HG03432 (cell line): Measurements from ENCODE around the gene TAF4.
"Not testable (repeated sequence)": the region's sequence is repeated elsewhere in the genome, so short reads cannot be mapped to it uniquely, and the experiment has no call there.

Source experiments
- ATAC-seq: cut with Tn5 transposase; IDR thresholded peaks from one replicate; pipeline ENCODE4 v1.9.1; 2021; ENCODE audit warnings: mild to moderate bottlenecking, moderate library complexity; ENCODE audit not compliant: unreplicated experiment

TAF4 gene

DNA sequence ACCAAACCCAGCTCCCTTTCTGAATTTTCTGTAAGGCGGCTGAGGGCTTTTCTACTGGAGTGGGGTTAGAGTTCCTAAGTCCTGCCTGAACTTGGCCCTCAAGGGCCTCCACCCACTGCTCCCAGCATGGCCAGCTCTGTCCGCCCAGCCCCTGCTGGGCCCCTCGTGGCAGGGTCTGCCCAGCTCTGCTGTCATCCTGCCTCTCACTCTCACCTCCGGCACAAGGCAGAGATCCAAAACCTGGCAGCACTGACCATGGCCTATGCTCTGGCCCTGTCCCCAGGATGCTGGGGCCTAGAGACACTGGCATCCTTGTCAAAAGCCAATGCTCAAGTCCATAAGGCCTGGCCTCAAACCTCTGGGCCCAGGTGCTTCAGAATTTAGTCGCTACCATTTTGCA, 61.1 kb downstream of the TAF4 start:
- no peak for ATAC-seq

DNA sequence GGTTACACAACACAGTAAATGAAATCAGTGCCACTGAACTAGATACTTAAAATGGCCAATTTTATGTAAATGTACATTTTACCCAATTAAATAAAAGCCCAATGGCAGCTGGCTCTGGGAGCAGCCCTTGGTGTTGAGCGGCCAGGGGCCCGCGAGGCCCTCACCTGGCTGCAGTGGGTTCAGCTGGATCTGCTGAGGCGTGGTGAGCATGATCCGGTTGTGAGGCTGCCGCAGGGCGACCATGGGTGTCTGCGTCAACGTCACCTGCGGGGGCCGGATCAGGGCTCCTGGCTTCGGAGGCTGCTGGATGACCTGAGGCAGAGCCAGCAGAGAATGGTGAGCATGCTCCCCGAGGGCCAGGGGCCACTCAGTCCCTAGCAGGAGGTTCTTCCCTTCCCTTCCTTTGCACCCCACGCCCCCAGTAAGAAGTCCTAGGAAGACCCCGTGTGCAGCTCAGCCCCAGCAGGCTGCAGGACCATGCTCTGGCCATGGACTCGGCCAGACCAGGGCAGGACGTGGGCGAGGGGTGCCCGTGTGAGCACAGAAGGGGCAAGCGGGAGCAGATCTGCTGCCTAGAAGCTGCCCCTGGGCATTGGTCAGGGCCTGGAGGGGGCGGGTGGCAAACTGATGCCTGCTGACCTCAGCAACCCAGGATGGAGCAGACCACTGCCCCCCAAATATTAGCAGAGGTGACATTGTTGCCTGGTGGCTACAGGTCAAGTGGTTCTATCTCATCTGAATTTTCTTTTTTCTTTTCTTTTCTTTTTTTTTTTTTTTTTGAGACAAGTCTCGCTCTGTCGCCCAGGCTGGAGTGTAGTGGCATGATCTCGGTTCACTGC, 61.9 kb downstream of the TAF4 start:
- no peak for ATAC-seq

DNA sequence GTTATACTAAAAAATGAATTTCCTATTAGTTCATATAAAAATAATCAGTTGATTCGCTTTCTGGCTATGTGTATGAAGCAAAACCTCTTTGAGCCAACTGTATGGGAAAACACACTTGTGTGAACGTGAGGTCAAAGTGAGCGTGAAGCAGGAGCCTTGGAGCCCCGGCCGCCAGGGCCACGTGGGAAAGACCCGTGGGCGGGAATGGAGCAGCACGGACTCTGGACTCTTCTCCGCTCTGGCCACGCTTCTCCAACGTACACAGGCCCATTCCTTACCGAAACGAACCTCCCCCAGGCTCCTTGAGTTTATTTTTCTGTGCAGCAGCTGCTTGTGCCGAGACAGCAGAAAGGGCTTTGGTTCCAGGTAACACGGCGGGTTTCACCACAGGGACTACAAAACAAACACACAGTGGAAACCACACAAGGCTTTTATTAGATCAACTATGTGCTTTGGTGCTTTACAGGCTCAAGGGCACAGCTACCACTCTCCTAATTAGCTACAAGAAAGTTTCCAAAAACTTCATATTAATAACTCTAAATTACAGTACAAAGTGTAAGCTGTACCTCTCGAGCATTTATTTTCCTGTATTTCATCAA, 62.7 kb downstream of the TAF4 start:
- ATAC-seq = no peak

DNA sequence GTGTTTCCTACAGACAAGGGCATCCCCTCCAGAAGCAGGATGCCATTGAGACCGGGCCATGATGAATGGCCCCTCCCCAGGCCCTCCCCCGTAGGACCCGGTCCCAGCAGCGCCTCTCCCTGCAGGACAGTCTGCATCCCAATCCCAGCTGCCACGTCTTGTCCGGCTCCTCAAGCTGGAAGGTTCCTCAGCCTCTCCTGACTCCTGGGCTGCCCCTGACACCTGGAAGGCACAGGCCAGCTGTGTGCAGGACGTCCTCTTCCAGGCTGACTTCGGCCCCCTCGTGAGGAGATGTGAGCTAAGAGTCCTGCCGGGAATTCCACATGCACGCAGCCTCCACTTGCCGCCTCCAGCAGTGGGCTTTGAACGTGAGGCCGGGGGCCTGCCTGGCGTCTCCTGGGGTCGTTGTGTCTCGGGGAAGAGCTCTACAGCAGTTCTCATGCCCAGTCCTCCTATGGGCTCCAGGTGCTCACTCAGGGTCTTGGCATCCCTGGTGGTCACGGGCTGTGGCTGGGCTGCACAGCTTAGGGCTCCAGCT, 64.4 kb downstream of the TAF4 start:
- no peak for ATAC-seq

DNA sequence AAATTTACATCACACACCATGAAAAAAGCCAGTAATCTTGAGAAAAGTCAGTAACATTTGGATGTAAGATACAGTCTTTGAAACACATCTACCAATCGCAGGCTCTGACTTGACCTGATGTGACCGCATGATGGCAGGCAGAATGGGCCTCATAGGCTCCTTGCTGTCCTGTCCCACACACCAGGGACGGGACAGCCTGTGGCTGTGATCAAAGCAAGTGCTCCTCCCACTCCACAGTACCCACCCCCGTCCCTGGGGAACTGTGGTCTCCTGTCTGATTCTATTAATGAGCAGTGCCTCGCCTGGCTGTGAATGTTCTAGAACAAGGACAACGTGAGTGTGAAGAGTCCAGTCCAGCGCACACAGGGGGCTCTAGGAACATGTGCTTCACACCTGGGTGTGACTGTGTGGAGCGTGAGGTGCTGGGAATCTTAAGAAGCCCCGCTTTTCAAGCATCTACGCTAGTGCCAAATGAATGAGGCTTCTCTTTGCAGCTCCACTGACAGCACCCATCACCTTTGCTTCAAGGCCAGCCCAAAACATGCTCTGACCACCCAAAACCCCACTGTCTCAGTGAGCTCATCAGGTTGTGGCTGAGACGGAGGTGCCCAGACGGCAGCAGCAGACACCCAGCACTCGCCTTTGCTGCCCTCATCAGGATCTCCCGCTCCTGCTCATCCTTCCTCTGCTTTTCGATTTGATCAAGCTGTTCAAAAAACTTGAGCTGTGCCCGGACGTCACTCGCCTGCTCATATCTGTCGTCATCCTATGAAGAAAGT, 67.1 kb downstream of the TAF4 start:
- no peak for ATAC-seq

DNA sequence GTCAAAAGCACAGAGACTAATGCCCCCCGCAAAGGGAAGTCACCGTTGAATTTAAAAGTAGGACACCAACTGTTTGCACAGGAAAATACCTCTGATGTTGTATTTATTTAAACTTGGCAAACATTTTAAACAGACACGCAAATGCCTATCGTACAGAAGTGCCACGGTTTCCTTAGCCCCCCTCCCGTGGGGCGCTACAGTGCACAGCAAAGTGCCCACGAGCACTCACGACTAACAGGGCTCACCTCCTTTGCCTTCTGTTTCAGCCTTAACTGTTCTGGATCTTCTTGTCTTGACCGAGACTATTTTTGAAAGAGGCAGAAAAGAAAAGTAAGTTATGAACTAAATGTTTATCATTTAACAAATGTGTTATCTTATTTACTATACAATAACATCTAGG, 67.8 kb downstream of the TAF4 start:
- no peak for ATAC-seq

DNA sequence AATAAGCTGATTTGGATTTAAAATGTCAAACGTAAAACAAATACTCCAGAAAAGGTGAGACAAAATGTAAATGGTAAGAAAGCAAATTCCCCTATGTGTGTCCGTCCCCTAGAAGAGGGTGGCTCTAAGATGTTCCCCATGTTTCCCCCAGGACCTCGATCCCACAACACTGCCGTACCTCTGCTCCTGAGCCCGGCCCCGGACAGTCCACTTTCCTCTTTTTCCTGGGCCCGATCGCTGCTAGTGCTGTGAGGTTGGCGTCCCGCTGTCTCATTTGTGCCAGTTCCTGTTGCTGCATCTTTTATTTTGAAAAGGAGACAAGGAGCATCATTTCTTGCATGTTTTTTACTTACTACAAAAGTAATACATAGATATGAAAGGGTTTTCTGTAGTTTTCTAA, 68.3 kb downstream of the TAF4 start:
- no peak for ATAC-seq

DNA sequence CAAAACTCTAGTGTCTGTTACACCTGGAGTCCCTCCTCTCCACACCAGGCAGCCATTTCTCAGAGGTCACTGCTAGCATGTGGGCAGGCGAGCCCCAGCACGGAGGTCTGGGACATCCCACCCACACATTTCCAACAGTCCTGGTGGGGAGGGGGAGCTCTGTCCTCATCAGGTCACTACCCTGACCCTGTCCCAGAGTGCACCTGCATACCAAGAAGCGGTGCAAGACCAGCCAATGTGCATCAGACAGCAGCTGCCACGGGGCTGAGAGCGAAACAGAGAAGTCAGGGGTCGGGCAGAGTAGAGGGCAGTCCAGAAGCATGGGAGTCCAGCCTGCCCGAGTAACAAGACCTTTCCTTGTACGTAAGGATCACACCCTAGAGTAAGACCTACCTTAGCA, 71.1 kb downstream of the TAF4 start:
- no peak for ATAC-seq

DNA sequence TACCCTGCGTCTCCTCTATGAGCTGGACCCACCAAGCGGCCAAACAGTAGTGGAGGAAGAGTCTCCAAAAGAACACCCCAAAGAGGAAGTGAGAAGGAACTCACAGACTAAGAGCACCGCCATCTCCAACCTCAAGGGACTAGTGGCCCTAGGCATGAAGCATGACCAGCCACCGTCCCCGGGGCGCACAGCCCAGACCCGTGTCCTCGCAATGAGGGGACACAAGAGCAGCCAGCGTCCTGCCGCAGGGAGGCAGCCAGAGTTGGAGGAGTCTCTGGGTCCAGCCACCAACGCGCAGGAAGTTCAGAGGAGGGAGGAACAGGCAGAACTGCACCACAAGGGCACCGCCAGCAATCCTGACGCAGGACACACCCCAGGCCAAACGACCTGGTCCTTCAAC, 72.6 kb downstream of the TAF4 start:
- no peak for ATAC-seq

DNA sequence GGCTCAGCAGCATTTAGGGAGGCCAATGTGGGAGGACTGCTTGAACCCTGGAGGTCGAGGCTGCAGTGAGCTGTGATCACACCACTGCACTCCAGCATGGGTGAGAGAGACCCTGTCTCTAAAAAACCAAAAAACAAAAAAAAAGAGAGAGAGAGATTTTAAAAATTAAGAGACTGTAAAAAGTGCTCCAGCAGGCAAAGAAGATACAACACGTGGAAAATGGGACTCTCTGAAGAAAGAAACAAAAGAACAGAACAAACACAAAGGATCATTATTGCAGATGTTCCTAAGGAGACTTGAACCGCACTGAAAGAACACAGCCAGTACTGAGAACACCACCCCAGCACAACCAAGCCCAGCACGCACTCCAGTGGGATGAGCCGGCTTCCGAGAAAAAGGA, 74.2 kb downstream of the TAF4 start:
- no peak for ATAC-seq

DNA sequence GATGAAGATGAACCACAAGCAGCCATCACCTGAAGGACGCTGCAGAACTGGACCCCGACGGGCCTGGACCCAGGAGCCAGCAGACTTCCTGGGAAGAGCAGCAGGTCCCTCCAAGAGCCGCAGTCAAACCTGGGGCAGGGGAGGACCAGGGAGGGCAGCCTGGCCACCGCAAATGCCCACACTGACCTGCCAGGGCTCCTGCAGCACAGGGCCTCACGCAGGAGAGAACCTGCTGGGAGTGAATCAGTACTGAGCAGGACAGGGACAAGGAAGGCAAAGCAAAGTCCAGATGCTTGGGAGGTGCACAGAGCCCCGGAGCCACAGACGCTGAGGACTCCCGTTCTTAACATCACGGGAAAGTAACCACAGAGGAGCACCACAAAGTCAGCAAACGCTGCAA, 75.2 kb downstream of the TAF4 start:
- ATAC-seq = no peak

DNA sequence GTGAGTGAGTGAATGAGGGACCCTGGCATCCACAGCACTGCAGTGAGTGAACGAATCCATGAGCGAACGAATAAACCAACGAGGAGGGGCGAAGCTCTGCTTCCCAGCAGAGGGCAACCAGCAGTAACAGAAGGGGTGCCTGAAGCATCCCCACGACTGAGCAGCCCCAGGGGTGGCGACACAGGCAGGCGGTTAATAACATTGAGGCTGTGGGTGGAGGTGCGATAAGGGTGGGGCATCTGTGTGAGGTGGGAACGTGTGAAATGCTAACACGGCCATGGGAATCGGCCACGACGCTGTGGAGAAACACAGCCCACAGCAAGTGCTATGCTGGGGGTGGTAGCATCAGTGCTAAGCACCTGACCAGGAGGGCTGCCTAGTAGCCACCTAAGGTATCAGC, 75.9 kb downstream of the TAF4 start:
- ATAC-seq = no peak

DNA sequence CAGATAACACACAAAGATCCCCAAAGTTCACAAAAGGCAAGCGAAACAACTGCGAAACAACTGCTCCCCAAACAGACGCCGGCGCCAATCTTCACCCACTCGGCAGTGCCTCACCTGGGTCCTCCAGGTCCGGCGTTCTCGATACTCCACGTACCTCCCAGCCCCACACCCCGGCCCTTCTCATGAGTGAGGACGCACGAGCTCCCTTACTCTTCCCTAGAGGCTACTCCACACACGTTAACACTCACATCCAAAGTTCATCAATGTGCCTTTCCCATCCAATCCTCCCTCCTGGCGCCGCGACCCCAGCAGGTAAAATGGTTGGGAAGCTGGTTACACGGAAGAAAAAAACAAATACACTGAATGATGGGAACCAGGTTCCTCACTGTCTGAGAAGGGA, 77.0 kb downstream of the TAF4 start:
- no peak for ATAC-seq

DNA sequence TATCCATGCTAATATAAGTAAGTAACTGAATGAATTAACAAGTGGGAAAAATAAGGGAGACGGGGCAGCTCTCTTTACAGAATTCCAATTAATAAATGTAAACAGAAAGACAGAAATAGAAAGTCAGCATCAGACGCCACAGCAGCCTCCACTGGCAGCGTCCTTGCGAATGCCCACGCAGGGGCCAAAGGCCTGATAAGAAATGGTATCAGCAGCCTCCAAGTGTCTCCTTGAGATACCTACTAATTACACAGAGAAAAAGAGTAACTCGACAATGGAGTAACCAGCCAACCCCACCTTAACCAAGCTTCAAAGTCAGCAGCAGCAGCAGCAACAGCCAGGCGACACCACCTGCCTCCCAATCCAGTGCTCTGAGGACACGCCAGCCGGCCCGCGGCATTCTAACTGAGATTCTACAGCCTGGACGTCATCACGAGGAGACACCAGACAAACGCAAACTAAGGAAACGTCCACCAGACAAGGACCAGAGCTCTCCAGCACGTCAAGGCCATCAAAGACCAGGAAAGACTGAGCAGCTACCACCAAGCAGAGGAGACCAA, 78.8 kb downstream of the TAF4 start:
- no peak for ATAC-seq

DNA sequence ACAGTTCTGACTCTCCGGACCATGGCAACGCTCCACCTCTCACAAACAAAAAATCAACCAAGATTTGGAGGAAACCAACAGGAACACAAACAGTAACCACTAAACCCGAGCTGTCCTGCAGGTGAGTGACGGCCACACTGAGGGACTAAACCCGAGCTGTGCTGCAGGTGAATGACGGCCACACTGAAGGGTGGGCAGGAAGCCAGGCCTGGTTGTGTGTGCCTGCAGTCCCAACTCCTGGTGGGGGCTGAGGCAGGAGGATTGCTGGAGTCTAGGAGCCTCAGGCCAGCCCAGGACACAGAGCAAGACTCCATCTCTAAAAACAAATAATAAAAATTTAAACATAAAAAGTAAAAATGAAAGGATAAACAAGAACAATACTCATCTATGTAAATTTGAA, 80.6 kb downstream of the TAF4 start:
- no peak for ATAC-seq

DNA sequence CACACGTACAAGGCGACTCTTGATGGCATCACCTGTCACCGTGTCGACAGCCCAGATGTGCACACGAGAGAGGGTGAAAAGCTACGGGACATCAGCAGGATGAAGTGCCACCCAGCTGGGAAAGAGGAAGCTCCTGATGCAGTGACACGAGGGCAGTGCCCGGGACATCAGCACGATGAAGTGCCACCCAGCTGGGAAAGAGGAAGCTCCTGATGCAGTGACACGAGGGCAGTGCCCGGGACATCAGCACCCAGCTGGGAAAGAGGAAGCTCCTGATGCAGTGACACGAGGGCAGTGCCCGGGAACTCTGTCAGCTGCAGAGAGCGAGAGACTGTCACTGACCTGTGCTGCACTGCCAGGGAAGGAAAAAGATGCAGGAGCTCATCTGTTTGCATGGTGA, 81.2 kb downstream of the TAF4 start:
- ATAC-seq = not testable (repeated sequence)

DNA sequence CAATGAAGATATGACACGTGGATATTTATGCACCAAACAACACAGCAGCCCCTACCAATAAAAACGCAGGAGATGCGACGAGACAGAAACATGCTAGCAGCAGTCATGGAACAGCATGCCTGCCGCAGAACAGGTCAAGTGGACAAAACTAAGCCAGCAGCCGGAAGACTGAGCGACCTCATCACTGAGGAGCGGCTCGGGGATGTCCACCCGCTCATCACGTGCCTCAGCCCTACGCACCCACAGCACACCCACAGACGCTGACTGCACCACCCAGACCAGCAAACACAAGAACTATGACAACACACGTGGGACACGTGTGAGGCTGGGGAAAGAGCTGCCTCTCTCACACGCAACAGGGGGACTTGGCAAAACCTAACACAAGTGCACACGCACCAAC, 81.7 kb downstream of the TAF4 start:
- no peak for ATAC-seq

DNA sequence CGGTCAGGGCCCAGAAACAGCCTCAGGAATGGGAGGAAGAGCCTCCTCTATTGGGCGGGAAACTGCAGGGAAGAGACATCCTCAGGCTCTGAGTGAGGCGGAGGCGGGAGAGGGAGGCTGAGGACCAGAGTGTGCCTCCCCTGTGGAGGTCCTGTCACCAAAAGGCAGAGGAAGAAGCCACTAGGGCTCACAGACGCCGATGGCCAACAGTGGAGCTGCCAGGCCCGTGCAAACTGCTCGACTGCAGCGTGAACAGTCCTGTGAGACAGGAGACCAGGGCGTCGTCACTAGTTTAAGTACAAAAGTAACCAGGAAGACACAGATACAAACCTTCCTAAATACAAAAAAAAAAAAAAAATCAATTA, 82.7 kb downstream of the TAF4 start:
- no peak for ATAC-seq

DNA sequence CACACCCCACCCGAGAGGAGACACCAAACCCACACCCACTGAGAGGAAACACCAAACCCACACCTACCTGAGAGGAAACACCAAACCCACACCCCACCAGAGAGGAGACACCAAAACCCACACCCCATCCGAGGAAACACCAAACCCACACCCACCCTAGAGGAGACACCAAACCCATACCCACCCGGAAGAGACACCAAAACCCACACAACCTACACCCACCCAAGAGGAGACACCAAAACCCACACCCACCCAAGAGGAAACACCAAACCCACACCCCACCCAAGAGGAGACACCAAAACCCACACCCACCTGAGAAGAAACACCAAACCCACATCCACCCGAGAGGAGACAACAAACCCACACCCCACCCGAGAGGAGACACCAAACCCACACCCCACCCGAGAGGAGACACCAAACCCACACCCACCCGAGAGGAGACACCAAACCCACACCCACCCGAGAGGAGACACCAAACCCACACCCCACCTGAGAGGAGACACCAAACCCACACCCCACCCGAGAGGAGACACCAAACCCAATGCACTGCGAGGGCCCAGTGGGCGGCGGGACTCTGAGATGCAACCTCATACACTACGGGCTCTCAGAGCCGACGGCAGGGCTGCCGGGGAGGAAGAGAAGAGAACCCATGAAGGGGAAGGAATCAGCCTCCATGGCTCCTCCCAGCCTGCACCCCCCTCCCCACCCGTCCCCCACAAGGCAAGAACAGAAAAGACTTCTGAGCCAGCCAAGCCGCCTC, 83.3 kb downstream of the TAF4 start:
- no peak for ATAC-seq

DNA sequence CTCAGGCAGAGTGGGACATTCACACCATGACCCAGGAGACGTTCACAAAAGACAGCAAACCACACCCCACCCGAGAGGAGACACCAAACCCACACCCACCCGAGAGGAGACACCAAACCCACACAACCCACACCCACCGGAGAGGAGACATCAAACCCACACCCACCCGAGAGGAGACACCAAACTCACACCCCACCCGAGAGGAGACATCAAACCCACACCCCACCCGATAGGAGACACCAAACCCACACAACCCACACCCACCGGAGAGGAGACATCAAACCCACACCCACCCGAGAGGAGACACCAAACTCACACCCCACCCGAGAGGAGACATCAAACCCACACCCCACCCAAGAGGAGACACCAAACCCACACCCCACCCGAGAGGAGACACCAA, 84.0 kb downstream of the TAF4 start:
- ATAC-seq = not testable (repeated sequence)
